ENCODE measurements around the gene GRM2.

GRM2 gene

DNA sequence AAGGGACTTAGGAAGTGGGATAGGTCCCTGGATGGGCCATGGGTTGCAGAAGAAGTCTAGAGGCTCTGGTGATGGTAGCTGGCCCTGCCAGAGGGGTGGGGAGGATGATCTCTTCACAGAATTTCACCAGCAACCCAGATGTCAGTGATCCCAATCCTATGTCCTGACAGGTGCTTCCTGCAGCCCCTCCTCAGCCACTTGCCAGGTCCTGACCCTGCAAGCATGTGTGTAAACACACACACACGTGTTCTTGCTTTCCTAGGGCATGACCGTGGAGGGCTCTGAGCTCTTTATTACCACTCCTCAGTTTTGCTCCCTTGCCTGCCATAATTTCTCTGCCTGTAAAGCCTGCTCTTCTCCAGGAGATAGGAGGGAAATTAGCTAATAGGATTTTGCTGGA is 23.3 kb upstream of the GRM2 start:
- ChIA-PET CTCF (interaction anchor here (1.1 to 29.3 kb wide), 6 partner anchors 20 to 358 kb away, joined by 3 to 477 read pairs (median 5); partner anchors contain the start of gene DCAF1), POLR2A (no interaction called here)
- DNase-seq (ENCODE audit: extremely low spot score): no peak
- TF ChIP-seq, protein P1, sequence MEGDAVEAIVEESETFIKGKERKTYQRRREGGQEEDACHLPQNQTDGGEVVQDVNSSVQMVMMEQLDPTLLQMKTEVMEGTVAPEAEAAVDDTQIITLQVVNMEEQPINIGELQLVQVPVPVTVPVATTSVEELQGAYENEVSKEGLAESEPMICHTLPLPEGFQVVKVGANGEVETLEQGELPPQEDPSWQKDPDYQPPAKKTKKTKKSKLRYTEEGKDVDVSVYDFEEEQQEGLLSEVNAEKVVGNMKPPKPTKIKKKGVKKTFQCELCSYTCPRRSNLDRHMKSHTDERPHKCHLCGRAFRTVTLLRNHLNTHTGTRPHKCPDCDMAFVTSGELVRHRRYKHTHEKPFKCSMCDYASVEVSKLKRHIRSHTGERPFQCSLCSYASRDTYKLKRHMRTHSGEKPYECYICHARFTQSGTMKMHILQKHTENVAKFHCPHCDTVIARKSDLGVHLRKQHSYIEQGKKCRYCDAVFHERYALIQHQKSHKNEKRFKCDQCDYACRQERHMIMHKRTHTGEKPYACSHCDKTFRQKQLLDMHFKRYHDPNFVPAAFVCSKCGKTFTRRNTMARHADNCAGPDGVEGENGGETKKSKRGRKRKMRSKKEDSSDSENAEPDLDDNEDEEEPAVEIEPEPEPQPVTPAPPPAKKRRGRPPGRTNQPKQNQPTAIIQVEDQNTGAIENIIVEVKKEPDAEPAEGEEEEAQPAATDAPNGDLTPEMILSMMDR (IDR thresholded peaks at IDR 0.05; ENCODE audit: control extremely low read depth, extremely low read depth, low read depth, missing control alignments): no peak

GRCh38 chr3:51684971-51685751 is 21.7 kb upstream of the GRM2 start:
- ChIA-PET CTCF (interaction anchor here (1.0 to 29.3 kb wide), 7 partner anchors 11 to 308 kb away, joined by 3 to 477 read pairs (median 4); partner anchors contain the start of gene DCAF1), POLR2A (no interaction called here)
- no peak for DNase-seq (ENCODE audit: extremely low spot score)

DNA sequence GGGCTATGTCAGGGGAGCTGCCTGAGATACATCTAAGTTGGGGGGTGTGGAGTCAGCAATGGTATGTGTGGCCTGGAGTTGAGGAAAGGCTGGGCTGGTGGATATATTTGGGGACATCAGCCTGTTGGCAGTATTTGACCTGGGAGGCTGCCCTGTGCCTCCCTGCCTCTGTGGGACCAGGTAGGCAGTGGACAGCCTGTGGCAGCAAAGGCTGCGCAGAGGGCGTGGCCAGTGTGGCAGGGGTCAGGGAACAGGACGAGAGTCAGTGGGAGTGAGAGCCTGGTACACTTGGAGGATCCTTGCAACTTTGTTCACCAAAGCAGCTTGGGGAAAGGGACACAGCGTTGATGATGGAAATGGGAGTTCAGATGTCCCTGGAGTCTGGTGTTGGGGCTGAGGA is 20.8 kb upstream of the GRM2 start:
- CTCF ChIA-PET: interaction anchor here (1.0 to 29.3 kb wide), 5 partner anchors 10 to 296 kb away, joined by 3 to 477 read pairs (median 4); partner anchors contain the start of gene DCAF1
- POLR2A ChIA-PET: no interaction called here
- DNase-seq (ENCODE audit: extremely low spot score): no peak
- TF ChIP-seq, protein P1 (IDR thresholded peaks at IDR 0.05; ENCODE audit: control extremely low read depth, extremely low read depth, low read depth, missing control alignments): no peak

More at GRCh38 chr3:51684971-51685751, 21.7 kb upstream of the GRM2 start:
- TF ChIP-seq, protein P1 (IDR thresholded peaks at IDR 0.05; ENCODE audit: control extremely low read depth, extremely low read depth, low read depth, missing control alignments): no peak

- ChIA-PET CTCF (interaction anchor here (1.0 to 29.3 kb wide), 7 partner anchors 10 to 297 kb away, joined by 3 to 477 read pairs (median 5); partner anchors contain the start of gene DCAF1), POLR2A (no interaction called here)
- TF ChIP-seq, protein P1 (IDR thresholded peaks at IDR 0.05; ENCODE audit: control extremely low read depth, extremely low read depth, low read depth, missing control alignments): no peak
- peak; percentile 57 for DNase-seq (ENCODE audit: extremely low spot score)
Observed at GRCh38 chr3:51686512-51687215, 20.2 kb upstream of the GRM2 start.

- POLR2A ChIA-PET: no interaction called here
Observed at GRCh38 chr3:51687431-51688205, 19.2 kb upstream of the GRM2 start.

More at GRCh38 chr3:51687431-51688205, 19.2 kb upstream of the GRM2 start:
- CTCF ChIA-PET: interaction anchor here (1.0 to 29.3 kb wide), 5 partner anchors 10 to 299 kb away, joined by 4 to 477 read pairs (median 5); partner anchors contain the start of gene DCAF1
- TF ChIP-seq, protein P1 (IDR thresholded peaks at IDR 0.05; ENCODE audit: control extremely low read depth, extremely low read depth, low read depth, missing control alignments): no peak
- no peak for DNase-seq (ENCODE audit: extremely low spot score)

Measured in GM10248 (cell line).